GM23338 (cell line): Measurements from ENCODE around the gene PROCA1. TPM values are rescaled to one million over a fixed set of nuclear protein-coding genes. Genes with fewer than 3 reads are reported as not detected.
"Not testable (repeated sequence)": the region's sequence is repeated elsewhere in the genome, so short reads cannot be mapped to it uniquely, and the experiment has no call there.

Source experiments
- ATAC-seq: fragments of 200-7000 bp; cut with Tn5 transposase; 3 replicates; pipeline ENCODE4 v1.9.1; 2020
- DNase-seq: peaks from one replicate; pipeline ENCODE4 v3.0.0-alpha.2; 2015; ENCODE audit warnings: low spot score
- H2AFZ ChIP-seq: fragments of 200-600 bp; sonication (generic); 2 replicates; pipeline ENCODE4 v1.8.0; 2016; ENCODE audit warnings: antibody characterized with exemption, mild to moderate bottlenecking, moderate library complexity
- H3F3A ChIP-seq: fragments of 200-600 bp; sonication (generic); replicated peaks from 2 replicates; pipeline ENCODE4 v1.8.0; 2017; ENCODE audit warnings: antibody characterized with exemption, mixed run types, low read depth
- H3K27ac ChIP-seq: fragments of 200-600 bp; sonication (generic); 2 replicates; pipeline ENCODE4 v1.6.1; 2016; ENCODE audit warnings: low read depth
- H3K27me3 ChIP-seq: fragments of 200-600 bp; sonication (generic); 2 replicates; pipeline ENCODE4 v1.8.0; 2016; ENCODE audit warnings: mild to moderate bottlenecking, mixed run types, moderate library complexity; ENCODE audit not compliant: insufficient read depth
- H3K36me3 ChIP-seq: fragments of 200-600 bp; sonication (generic); 2 replicates; pipeline ENCODE4 v1.8.0; 2016; ENCODE audit warnings: mild to moderate bottlenecking; ENCODE audit not compliant: insufficient read depth
- H3K4me1 ChIP-seq: fragments of 200-600 bp; sonication (generic); 2 replicates; pipeline ENCODE4 v1.8.0; 2016; ENCODE audit warnings: mild to moderate bottlenecking, moderate library complexity; ENCODE audit not compliant: insufficient read depth
- H3K4me2 ChIP-seq: fragments of 200-600 bp; sonication (generic); 2 replicates; pipeline ENCODE4 v1.7.1; 2017; ENCODE audit warnings: mixed run types
- H3K4me3 ChIP-seq: fragments of 200-600 bp; sonication (generic); 2 replicates; pipeline ENCODE4 v1.6.1; 2016; ENCODE audit warnings: mixed run types
- H3K79me2 ChIP-seq: fragments of 200-600 bp; sonication (generic); replicated peaks from 2 replicates; pipeline ENCODE4 v1.8.0; 2017; ENCODE audit warnings: mild to moderate bottlenecking; ENCODE audit not compliant: insufficient read depth
- H3K9me2 ChIP-seq: fragments of 200-600 bp; sonication (generic); 2 replicates; pipeline ENCODE4 v1.8.0; 2017; ENCODE audit not compliant: insufficient read depth
- H4K20me1 ChIP-seq: fragments of 200-600 bp; sonication (generic); replicated peaks from 2 replicates; pipeline ENCODE4 v1.8.0; 2017; ENCODE audit warnings: mild to moderate bottlenecking; ENCODE audit not compliant: insufficient read depth
- H3K27ac Mint-ChIP-seq: 2 replicates; pipeline ENCODE4 v1.8.0; 2020; ENCODE audit warnings: inconsistent platforms, mild to moderate bottlenecking, moderate library complexity, mixed read lengths
- H3K27me3 Mint-ChIP-seq: 3 replicates; pipeline ENCODE4 v1.8.0; 2022; ENCODE audit warnings: low read depth, mild to moderate bottlenecking, moderate library complexity, mixed read lengths, inconsistent platforms; ENCODE audit not compliant: insufficient read depth, poor library complexity
- H3K36me3 Mint-ChIP-seq: 3 replicates; pipeline ENCODE4 v1.8.0; 2021; ENCODE audit warnings: low read depth, mild to moderate bottlenecking, inconsistent platforms, moderate library complexity, mixed read lengths
- H3K4me1 Mint-ChIP-seq: 3 replicates; pipeline ENCODE4 v1.8.0; 2020; ENCODE audit warnings: mild to moderate bottlenecking, inconsistent platforms, mixed read lengths
- H3K4me3 Mint-ChIP-seq: 3 replicates; pipeline ENCODE4 v1.8.0; 2021; ENCODE audit warnings: moderate library complexity, mild to moderate bottlenecking, inconsistent platforms, mixed read lengths
- H3K9me3 Mint-ChIP-seq: 3 replicates; pipeline ENCODE4 v1.8.0; 2020; ENCODE audit warnings: moderate library complexity, mild to moderate bottlenecking, inconsistent platforms, mixed read lengths
- CREB1 ChIP-seq: fragments of 250-450 bp; sonication (Bioruptor Pico); IDR thresholded peaks from 2 replicates; pipeline ENCODE4 v1.5.0; 2020; ENCODE audit warnings: low read depth, mild to moderate bottlenecking, moderate library complexity
- CTCF ChIP-seq, 2 experiments: fragments of 200-600 bp in 1 of 2; sonication (generic) in 1 of 2; conservative IDR thresholded peaks; 2 replicates each; pipeline versions ENCODE4 v1.5.1 to v1.6.1; 2016 to 2017; ENCODE audit warnings: antibody characterized with exemption in 2 of 2, low read depth in 2 of 2, mild to moderate bottlenecking in 2 of 2, moderate library complexity in 1 of 2
- ETS1 ChIP-seq: IDR thresholded peaks from 2 replicates; pipeline ENCODE4 v1.6.1; 2016; ENCODE audit warnings: antibody characterized with exemption
- JUNB ChIP-seq: IDR thresholded peaks from one replicate; pipeline ENCODE4 v1.6.1; 2016; ENCODE audit warnings: antibody characterized with exemption; ENCODE audit not compliant: unreplicated experiment
- NANOG ChIP-seq: IDR thresholded peaks from 2 replicates; pipeline ENCODE4 v1.6.1; 2016; ENCODE audit warnings: antibody characterized with exemption, borderline replicate concordance
- POLR2AphosphoS5 ChIP-seq: IDR thresholded peaks from 2 replicates; pipeline ENCODE4 v1.6.1; 2016; ENCODE audit warnings: antibody characterized with exemption, low read depth
- ZNF331 ChIP-seq: fragments of 250-450 bp; sonication (Bioruptor Pico); IDR thresholded peaks from 2 replicates; pipeline ENCODE4 v1.5.0; 2020; ENCODE audit warnings: low read depth, mild to moderate bottlenecking, moderate library complexity
- polyA plus RNA-seq: library from polyadenylated mRNA; unstranded; fragments of >200 nt; fragmentation: Nextera tagmentation; extraction: Ambion mirVana; gene quantifications from 2 replicates; pipeline ENCODE4 v1.2.1, GENCODE V29; 2016
- total RNA-seq: library from RNA; depleted of rRNA; stranded (reverse); fragments of >200 nt; shearing (Covaris generic); gene quantifications from 2 replicates; pipeline ENCODE4 v1.2.3, GENCODE V29; 2014

Gene PROCA1
- total and polyA plus RNA-seq, 2 experiments from 2014 or later, result 11.3 to 14.4 TPM

GRCh38 chr17:28720997-28721329 lies 9.3 kb upstream of the PROCA1 start:
- not testable (repeated sequence) for H3K27me3 ChIP-seq, ATAC-seq, DNase-seq, H2AFZ ChIP-seq, H3K9me3 Mint-ChIP-seq, H3K9me2 ChIP-seq
- Mint-ChIP-seq H3K36me3 (peaks cover 63% of the 10 kb centered on the region), H3K27ac (peak overlapping the region; percentile 100), H3K27me3 (peaks cover 39% of the 10 kb centered on the region), H3K4me1 (peaks cover 56% of the 10 kb centered on the region), H3K4me3 (peak overlapping the region; percentile 100)
- Histone ChIP-seq H3K79me2 (peaks cover 50% of the 10 kb centered on the region), H3K4me3 (peak overlapping the region; percentile 98), H3K27ac (peak overlapping the region; percentile 56), H3K36me3 (peaks cover 39% of the 10 kb centered on the region), H3K4me2 (peak overlapping the region; percentile 98), H3F3A (peaks cover 57% of the 10 kb centered on the region), H4K20me1 (peaks cover 33% of the 10 kb centered on the region), H3K4me1 (peaks cover 46% of the 10 kb centered on the region)

- H3K27ac ChIP-seq, result peak overlapping the region; percentile 56
- H3K79me2 ChIP-seq, result peaks cover 55% of the 10 kb centered on the region
- DNase-seq, result no peak
- H3K27me3 ChIP-seq, result no peaks in the 10 kb centered on the region
- Mint-ChIP-seq H3K27ac (peak overlapping the region; percentile 100), H3K9me3 (peaks cover 5% of the 10 kb centered on the region), H3K27me3 (peaks cover 35% of the 10 kb centered on the region), H3K36me3 (peaks cover 68% of the 10 kb centered on the region), H3K4me1 (peaks cover 62% of the 10 kb centered on the region), H3K4me3 (peak overlapping the region; percentile 100)
- ATAC-seq, result no peak
- no peaks in the 10 kb centered on the region for H3K9me2 ChIP-seq
- TF ChIP-seq ETS1 (no peak), ZNF331 (CRISPR knock-in tag) (no peak), JUNB (no peak), CTCF (conservative IDR thresholded peaks at IDR 0.05; ENCODE audit: low read depth in 2 of 2) (0 out of 4 replicates have a peak, but pooled peaks of 1 of the 2 experiments have one; percentile 35), POLR2AphosphoS5 (no peak; the same call in 1 of the 2 replicates), CREB1 (CRISPR knock-in tag) (0 out of 2 replicates have a peak, but pooled peaks have one; percentile 5)
- H4K20me1 ChIP-seq, result peaks cover 33% of the 10 kb centered on the region
- peak overlapping the region; percentile 98 for H3K4me2 ChIP-seq
- peaks cover 39% of the 10 kb centered on the region for H3K36me3 ChIP-seq
- no peak overlapping the region for H2AFZ ChIP-seq
- peak overlapping the region; percentile 98 for H3K4me3 ChIP-seq
- H3K4me1 ChIP-seq, result peaks cover 47% of the 10 kb centered on the region
- peaks cover 59% of the 10 kb centered on the region for H3F3A ChIP-seq
These were observed 8.7 kb upstream of the PROCA1 start for GRCh38 chr17:28720247-28720996.

DNA sequence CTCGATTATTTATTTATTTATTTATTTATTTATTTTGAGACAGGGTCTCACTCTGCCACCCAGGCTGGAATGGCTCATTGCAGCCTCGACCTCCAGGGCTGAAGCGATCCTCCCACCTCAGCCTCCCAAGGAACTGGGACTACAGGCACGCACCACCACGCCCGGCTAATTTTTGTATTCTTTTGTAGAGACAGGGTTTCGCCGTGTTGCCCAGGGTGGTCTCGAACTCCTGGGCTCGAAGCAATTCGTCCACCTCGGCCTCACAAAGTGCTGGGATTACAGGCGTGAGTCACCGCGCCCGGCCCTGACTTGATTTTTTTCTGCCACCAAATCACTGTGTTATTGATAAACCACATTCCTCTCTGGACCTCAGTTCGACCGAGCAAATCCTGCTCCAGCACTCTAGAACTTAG lies 7.3 kb upstream of the PROCA1 start:
- H3K79me2 ChIP-seq, result peaks cover 57% of the 10 kb centered on the region
- H3K27me3 Mint-ChIP-seq, result peaks cover 28% of the 10 kb centered on the region
- H3K36me3 Mint-ChIP-seq, result peaks cover 68% of the 10 kb centered on the region
- H3K9me2 ChIP-seq, result no peaks in the 10 kb centered on the region
- peak overlapping the region; percentile 84 for H3K4me2 ChIP-seq
- H3K9me3 Mint-ChIP-seq, result peaks cover 5% of the 10 kb centered on the region
- H4K20me1 ChIP-seq, result peaks cover 31% of the 10 kb centered on the region
- H3K4me3 Mint-ChIP-seq, result peak overlapping the region; percentile 100
- H3K27ac Mint-ChIP-seq, result peak overlapping the region; percentile 100
- peaks cover 56% of the 10 kb centered on the region for H3F3A ChIP-seq
- peak overlapping the region; percentile 98 for H3K27ac ChIP-seq
- no peak overlapping the region for H2AFZ ChIP-seq
- DNase-seq, result no peak
- peaks cover 39% of the 10 kb centered on the region for H3K4me1 ChIP-seq
- H3K27me3 ChIP-seq, result no peaks in the 10 kb centered on the region
- peaks cover 58% of the 10 kb centered on the region for H3K4me1 Mint-ChIP-seq
- H3K4me3 ChIP-seq, result peak overlapping the region; percentile 98
- no peak for ATAC-seq
- H3K36me3 ChIP-seq, result peaks cover 43% of the 10 kb centered on the region
- no peak for TF ChIP-seq CTCF (conservative IDR thresholded peaks at IDR 0.05; ENCODE audit: low read depth in 2 of 2)
- TF ChIP-seq POLR2AphosphoS5, result no peak
- TF ChIP-seq NANOG, result no peak
- TF ChIP-seq CREB1 (CRISPR knock-in tag), result no peak
